Stomach (tissue), 9 donors: ENCODE measurements around the gene WDR5. TPM values are rescaled to one million over a fixed set of nuclear protein-coding genes. Genes with fewer than 3 reads are reported as not detected.
"Not testable (repeated sequence)": the region's sequence is repeated elsewhere in the genome, so short reads cannot be mapped to it uniquely, and the experiment has no call there.

Source experiments
- DNase-seq, 2 donors: peaks; one replicate each; pipeline versions ENCODE4 v3.0.0 to v3.0.0-alpha.2; 2013 to 2019
- H3K27ac ChIP-seq, 5 donors: fragments of 200-600 bp in 4 of 5; sonication (generic) in 4 of 5; one replicate each; pipeline ENCODE4 v1.5.1; 2013 to 2019; ENCODE audit warnings: mild to moderate bottlenecking in 1 of 5, moderate library complexity in 1 of 5
- H3K27me3 ChIP-seq, 3 donors: fragments of 200-600 bp; sonication (generic); one replicate each; pipeline ENCODE4 v1.5.1; 2017 to 2019; ENCODE audit warnings: mixed run types in 1 of 3
- H3K36me3 ChIP-seq, 4 donors: fragments of 200-600 bp; sonication (generic); 1 replicate in 3 of 4; 2 replicates in 1 of 4; pipeline ENCODE4 v1.5.1; 2016 to 2019
- H3K4me1 ChIP-seq, 4 donors: fragments of 200-600 bp; sonication (generic); one replicate each; pipeline ENCODE4 v1.5.1; 2016 to 2019
- H3K4me3 ChIP-seq, 4 donors: fragments of 200-600 bp; sonication (generic) in 3 of 4; one replicate each; pipeline ENCODE4 v1.5.1; 2016 to 2019; ENCODE audit warnings: mild to moderate bottlenecking in 1 of 4
- H3K9me3 ChIP-seq, 4 donors: fragments of 200-600 bp; sonication (generic); one replicate each; pipeline ENCODE4 v1.5.1; 2016 to 2019
- EP300 ChIP-seq: sonication (generic); formaldehyde crosslinking; IDR thresholded peaks from one replicate; pipeline ENCODE4 v1.6.1; 2017; ENCODE audit warnings: antibody characterized with exemption
- POLR2A ChIP-seq, 4 donors: fragments of 450-650 bp; IDR thresholded peaks; one replicate each; pipeline ENCODE4 v1.6.1; 2016; ENCODE audit warnings: antibody characterized with exemption in 4 of 4, control low read depth in 2 of 4, mild to moderate bottlenecking in 1 of 4, moderate library complexity in 1 of 4
- POLR2AphosphoS5 ChIP-seq, 3 donors: sonication (generic); formaldehyde crosslinking; IDR thresholded peaks; one replicate each; pipeline ENCODE4 v1.6.1; 2016; ENCODE audit warnings: antibody characterized with exemption in 3 of 3
- WGBS, 5 donors: extraction: QIAGEN DNeasy Blood & Tissue Kit in 3 of 5; methylation state at CpG; one replicate each; pipeline versions ENCODE4 v1.1.5 to v1.1.7; 2013 to 2018; 5-methylcytosine and 5-hydroxymethylcytosine counted together
- intact Hi-C: fragments of 100-400 bp; cut with DNase I; formaldehyde crosslinking; loops from one replicate; pipeline ENCODE4 v1.15.1; 2023; ENCODE audit warnings: low total_unique reads
- polyA plus RNA-seq, 3 donors: library from polyadenylated mRNA; stranded (reverse); fragments of 200-250 nt; gene quantifications; one replicate each; pipeline ENCODE4 v1.2.3, GENCODE V29; 2013
- total RNA-seq, 5 donors: library from RNA; depleted of rRNA; stranded (reverse); fragments of >200 nt; gene quantifications; one replicate each; pipeline versions ENCODE4 v1.1.0 to v1.2.3, GENCODE V29; 2014 to 2016
- TF ChIP-seq, protein P1 (sequence below), 7 experiments: fragments of 450-650 bp in 4 of 7; fragments of 200-600 bp in 3 of 7; sonication (generic) in 3 of 7; IDR thresholded peaks; one replicate each; pipeline ENCODE4 v1.5.1; 2016 to 2019; ENCODE audit warnings: antibody characterized with exemption in 7 of 7, control low read depth in 2 of 7, mild to moderate bottlenecking in 1 of 7
- donor health status: healthy with polysubstance abuse.
- donor health status: Bipolar disorder and iron deficiency.
- donor health status: healthy.

Gene WDR5
- total and polyA plus RNA-seq, 8 donors: 2.3 to 22.3 (median 14.1) TPM

DNA sequence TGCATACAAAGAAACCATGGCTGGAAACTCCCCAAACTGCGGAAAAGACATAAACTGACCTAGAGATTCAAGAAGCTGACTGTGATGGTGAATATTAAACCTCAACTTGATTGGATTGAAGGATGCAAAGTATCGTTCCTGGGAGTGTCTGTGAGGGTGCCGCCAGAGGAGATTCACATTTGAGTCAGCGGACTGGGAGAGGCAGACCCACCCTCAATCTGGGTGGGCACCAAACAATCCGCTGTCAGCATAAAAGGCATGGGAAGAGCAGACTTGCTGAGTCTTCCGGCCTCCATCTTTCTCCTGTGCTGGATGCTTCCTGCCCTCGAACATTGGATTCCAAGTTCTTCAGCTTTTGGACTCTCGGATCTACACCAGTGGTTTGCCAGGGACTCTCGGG, 24.8 kb upstream of the WDR5 start:
- TF ChIP-seq, protein P1, sequence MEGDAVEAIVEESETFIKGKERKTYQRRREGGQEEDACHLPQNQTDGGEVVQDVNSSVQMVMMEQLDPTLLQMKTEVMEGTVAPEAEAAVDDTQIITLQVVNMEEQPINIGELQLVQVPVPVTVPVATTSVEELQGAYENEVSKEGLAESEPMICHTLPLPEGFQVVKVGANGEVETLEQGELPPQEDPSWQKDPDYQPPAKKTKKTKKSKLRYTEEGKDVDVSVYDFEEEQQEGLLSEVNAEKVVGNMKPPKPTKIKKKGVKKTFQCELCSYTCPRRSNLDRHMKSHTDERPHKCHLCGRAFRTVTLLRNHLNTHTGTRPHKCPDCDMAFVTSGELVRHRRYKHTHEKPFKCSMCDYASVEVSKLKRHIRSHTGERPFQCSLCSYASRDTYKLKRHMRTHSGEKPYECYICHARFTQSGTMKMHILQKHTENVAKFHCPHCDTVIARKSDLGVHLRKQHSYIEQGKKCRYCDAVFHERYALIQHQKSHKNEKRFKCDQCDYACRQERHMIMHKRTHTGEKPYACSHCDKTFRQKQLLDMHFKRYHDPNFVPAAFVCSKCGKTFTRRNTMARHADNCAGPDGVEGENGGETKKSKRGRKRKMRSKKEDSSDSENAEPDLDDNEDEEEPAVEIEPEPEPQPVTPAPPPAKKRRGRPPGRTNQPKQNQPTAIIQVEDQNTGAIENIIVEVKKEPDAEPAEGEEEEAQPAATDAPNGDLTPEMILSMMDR (IDR thresholded peaks at IDR 0.05): no peak
- no peak for TF ChIP-seq POLR2A (IDR thresholded peaks at IDR 0.05)
- TF ChIP-seq POLR2AphosphoS5 (IDR thresholded peaks at IDR 0.05): no peak
- no peak for TF ChIP-seq EP300

DNA sequence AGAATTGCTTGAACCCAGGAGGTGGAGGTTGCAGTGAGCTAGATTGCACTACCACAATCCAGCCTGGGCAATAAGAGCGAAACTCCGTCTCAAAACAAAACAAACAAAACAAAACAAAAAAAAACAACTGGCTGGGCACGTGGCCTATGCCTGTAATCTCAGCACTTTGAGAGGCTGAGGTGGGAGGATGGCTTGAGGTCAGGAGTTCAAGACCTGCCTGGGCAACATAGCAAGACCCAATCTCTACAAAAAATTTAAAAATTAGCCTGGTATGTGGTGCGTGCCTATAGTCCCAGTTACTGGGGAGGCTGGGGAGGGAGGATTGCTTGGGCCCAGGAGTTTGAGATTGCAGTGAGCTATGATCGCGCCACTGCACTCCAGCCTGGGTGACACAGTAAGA, 23.3 kb upstream of the WDR5 start:
- WGBS, 5 donors: 86 to 90% (median 88%) methylated on average over 6 of the region's 6 CpGs
- Histone ChIP-seq H3K27me3 (no peaks in the 10 kb centered on the region), H3K36me3 (no peaks in the 10 kb centered on the region), H3K4me3 (no peak overlapping the region), H3K9me3 (no peaks in the 10 kb centered on the region), H3K4me1 (no peaks in the 10 kb centered on the region), H3K27ac (no peak overlapping the region)
- TF ChIP-seq, protein P1 (IDR thresholded peaks at IDR 0.05): no peak
- no peak for TF ChIP-seq EP300
- no peak for TF ChIP-seq POLR2A (IDR thresholded peaks at IDR 0.05)
- no peak for TF ChIP-seq POLR2AphosphoS5 (IDR thresholded peaks at IDR 0.05)
- intact Hi-C loops: no loop called here
- no peak for DNase-seq

More for the DNA sequence above, 24.8 kb upstream of the WDR5 start:
- WGBS, 5 donors: 73 to 87% (median 80%) methylated on average over 9 of the region's 9 CpGs
- Histone ChIP-seq H3K36me3 (no peaks in the 10 kb centered on the region), H3K27ac (no peak overlapping the region), H3K9me3 (no peaks in the 10 kb centered on the region), H3K4me3 (no peak overlapping the region), H3K27me3 (peaks cover 0 to 5% (median 0%) of the 10 kb centered on the region in 3 donors), H3K4me1 (no peaks in the 10 kb centered on the region)
- DNase-seq: no peak
- intact Hi-C loops: no loop called here

DNA sequence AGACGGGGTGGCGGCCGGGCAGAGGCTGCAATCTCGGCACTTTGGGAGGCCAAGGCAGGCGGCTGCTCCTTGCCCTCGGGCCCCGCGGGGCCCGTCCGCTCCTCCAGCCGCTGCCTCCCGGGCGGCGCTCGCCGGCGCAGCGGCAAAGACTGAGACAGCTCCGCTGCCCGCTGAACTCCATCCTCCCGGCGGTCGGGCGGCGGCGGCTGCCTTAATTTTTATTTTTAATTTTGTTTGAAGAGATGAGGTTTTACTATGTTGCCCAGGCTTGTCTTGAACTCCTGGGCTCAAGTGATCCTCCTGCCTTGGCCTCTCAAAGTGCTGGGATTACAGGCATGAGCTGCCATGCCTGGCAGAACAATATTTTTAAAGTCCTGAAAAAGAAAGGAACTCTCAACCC, 16.9 kb upstream of the WDR5 start:
- H3K27ac ChIP-seq, DNase-seq, H3K4me3 ChIP-seq, H3K27me3 ChIP-seq, H3K4me1 ChIP-seq, H3K36me3 ChIP-seq, H3K9me3 ChIP-seq, intact Hi-C loops: not testable (repeated sequence)
- 85 to 98% (median 97%) methylated on average over 6 to 8 of the region's 26 CpGs for WGBS, 5 donors

DNA sequence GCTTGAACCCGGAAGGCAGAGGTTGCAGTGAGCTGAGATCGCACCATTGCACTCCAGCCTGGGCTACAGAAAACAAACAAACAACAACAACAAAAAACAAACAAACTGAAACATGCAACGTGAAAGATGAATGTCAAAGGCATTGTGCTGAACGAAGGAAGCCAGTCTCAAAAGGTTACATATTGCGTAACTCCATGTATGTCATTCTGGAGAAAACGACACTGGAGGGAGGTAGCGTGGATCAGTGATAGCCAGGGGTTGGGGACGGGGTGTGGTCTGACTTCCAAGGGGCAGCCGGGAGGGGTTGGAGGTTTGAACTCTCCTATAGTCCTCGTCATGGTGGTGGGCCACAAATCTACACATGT, 12.1 kb upstream of the WDR5 start:
- Histone ChIP-seq H3K4me1 (no peaks in the 10 kb centered on the region), H3K27ac (no peak overlapping the region), H3K36me3 (no peaks in the 10 kb centered on the region), H3K9me3 (no peaks in the 10 kb centered on the region), H3K27me3 (no peaks in the 10 kb centered on the region), H3K4me3 (no peak overlapping the region)
- intact Hi-C loops: no loop called here
- 60 to 69% (median 63%) methylated on average over 10 of the region's 10 CpGs for WGBS, 5 donors
- TF ChIP-seq POLR2AphosphoS5 (IDR thresholded peaks at IDR 0.05): no peak
- TF ChIP-seq, protein P1 (IDR thresholded peaks at IDR 0.05): no peak
- TF ChIP-seq POLR2A (IDR thresholded peaks at IDR 0.05): no peak
- no peak for TF ChIP-seq EP300
- no peak for DNase-seq

DNA sequence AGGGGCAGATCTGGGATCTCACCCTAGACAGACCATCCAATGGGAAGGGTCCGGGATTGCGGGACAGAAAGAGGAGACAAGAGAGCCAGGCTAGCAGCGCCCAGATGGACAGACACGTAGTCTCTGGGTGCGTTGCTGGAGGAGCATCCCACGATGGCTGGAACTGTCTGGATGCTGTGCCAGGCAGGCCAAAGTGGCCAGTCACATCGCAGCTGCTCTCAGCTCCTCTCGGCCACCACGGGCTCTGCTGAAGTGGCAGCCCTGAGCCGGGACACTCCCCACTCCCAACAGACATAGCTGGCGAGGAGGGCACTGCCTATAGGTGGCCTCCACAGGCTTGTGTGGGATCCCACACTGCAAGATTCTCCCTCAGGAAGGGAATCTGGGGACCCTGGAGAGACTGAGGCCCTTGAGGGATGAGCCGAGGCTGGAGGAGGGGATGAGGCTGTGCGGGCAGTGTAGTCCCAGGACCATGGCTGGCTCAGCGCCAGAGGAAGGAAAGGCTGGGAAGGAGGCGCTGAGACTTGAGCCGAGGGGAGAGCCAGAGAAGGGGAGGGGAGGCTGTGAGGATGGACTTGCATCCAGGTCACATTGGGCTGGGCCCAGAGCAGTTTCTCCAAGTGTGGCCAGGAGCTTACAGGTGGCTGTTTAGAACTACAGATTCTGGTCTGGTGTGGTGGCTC, 10.3 kb upstream of the WDR5 start:
- H3K36me3 ChIP-seq: no peaks in the 10 kb centered on the region
- no peaks in the 10 kb centered on the region for H3K9me3 ChIP-seq
- intact Hi-C loops: no loop called here
- H3K4me3 ChIP-seq: no peak overlapping the region
- H3K27me3 ChIP-seq: no peaks in the 10 kb centered on the region
- WGBS, 5 donors: 55 to 75% (median 71%) methylated on average over 14 to 16 of the region's 16 CpGs
- TF ChIP-seq POLR2A (IDR thresholded peaks at IDR 0.05): no peak
- TF ChIP-seq POLR2AphosphoS5 (IDR thresholded peaks at IDR 0.05): no peak
- no peak for TF ChIP-seq EP300
- TF ChIP-seq, protein P1 (IDR thresholded peaks at IDR 0.05): no peak
- H3K27ac ChIP-seq: no peak overlapping the region
- DNase-seq: no peak
- H3K4me1 ChIP-seq: peaks cover 0 to 7% (median 3%) of the 10 kb centered on the region in 4 donors
